ENCODE data around the gene SYNE4. TPM values are rescaled to one million over a fixed set of nuclear protein-coding genes. Genes with fewer than 3 reads are reported as not detected.

The SYNE4 gene
- total and polyA plus RNA-seq, 2 of the 13 experiments (the other 11 are each of a cell fraction or from before 2014, with no cell fraction given): 13.7 to 23.0 TPM

DNA sequence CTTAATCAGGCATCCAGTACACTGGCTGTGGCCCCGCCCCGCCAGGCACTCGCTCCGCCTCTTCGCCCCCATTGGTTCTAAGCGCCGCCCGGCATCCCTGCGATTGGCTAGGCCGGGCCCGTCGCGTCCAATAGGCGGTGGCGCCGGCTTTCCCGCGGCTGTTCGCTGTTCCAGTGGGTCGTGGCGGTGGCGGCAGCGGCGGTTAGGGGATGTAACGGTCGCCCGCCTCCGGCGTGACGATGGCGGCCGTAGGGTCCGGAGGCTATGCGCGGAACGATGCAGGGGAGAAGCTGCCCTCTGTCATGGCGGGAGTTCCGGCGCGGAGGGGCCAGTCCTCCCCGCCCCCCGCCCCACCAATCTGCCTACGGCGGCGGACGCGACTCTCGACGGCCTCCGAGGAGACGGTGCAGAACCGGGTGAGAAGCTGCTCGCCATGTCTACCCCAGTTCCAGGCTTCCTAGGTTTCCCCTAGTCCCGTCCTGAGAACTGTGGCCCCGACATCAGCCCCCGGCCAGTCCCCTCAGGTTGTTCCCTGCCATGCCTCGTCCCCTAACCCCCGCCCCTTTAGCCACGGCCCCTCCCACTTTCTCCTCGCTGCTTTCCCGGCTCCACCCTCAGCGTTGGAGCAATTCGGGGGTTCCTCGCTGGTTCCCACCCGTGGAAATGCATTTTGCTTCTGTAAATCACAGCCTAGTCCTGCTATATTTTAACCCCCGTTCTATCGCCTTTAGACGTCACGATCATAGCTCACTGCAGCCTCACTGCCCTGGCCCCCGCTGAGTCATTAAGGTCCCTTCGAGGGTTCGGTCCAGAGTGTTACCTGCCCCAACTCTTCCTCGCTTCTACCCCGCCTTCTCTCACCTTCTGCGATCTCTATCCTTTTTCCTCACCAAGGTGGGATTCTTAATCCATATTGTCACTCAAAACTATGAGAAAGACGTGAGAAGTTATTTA lies 46.4 kb upstream of the SYNE4 start, which contains the start of gene WDR62 (continued):
- TF ChIP-seq, protein P1, sequence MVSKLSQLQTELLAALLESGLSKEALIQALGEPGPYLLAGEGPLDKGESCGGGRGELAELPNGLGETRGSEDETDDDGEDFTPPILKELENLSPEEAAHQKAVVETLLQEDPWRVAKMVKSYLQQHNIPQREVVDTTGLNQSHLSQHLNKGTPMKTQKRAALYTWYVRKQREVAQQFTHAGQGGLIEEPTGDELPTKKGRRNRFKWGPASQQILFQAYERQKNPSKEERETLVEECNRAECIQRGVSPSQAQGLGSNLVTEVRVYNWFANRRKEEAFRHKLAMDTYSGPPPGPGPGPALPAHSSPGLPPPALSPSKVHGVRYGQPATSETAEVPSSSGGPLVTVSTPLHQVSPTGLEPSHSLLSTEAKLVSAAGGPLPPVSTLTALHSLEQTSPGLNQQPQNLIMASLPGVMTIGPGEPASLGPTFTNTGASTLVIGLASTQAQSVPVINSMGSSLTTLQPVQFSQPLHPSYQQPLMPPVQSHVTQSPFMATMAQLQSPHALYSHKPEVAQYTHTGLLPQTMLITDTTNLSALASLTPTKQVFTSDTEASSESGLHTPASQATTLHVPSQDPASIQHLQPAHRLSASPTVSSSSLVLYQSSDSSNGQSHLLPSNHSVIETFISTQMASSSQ (IDR thresholded peaks at IDR 0.05; ENCODE audit: low read depth): no peak
- TF ChIP-seq, protein P1 (CRISPR knock-in tag; IDR thresholded peaks at IDR 0.05; ENCODE audit: borderline replicate concordance): no peak
- peak; percentile 93 for TF ChIP-seq REL (CRISPR knock-in tag; conservative IDR thresholded peaks at IDR 0.05)
- TF ChIP-seq, protein P2, sequence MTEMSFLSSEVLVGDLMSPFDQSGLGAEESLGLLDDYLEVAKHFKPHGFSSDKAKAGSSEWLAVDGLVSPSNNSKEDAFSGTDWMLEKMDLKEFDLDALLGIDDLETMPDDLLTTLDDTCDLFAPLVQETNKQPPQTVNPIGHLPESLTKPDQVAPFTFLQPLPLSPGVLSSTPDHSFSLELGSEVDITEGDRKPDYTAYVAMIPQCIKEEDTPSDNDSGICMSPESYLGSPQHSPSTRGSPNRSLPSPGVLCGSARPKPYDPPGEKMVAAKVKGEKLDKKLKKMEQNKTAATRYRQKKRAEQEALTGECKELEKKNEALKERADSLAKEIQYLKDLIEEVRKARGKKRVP (CRISPR knock-in tag; IDR thresholded peaks at IDR 0.05): peak in 1 of 2 experiments; percentile 69; a peak in 2 of 4 replicates
- peak; percentile 95 for TF ChIP-seq NFYC (CRISPR knock-in tag; IDR thresholded peaks at IDR 0.05)
- TF ChIP-seq, protein P3, sequence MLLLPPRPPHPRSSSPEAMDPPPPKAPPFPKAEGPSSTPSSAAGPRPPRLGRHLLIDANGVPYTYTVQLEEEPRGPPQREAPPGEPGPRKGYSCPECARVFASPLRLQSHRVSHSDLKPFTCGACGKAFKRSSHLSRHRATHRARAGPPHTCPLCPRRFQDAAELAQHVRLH (CRISPR knock-in tag; IDR thresholded peaks at IDR 0.05; ENCODE audit: borderline replicate concordance, low read depth): no peak
- no peak for TF ChIP-seq ZBTB21 (CRISPR knock-in tag; IDR thresholded peaks at IDR 0.05)
- no peak for TF ChIP-seq SP5 (CRISPR knock-in tag; IDR thresholded peaks at IDR 0.05; ENCODE audit: borderline replicate concordance, low read depth)
- peak; percentile 74 for TF ChIP-seq YEATS4 (CRISPR knock-in tag; IDR thresholded peaks at IDR 0.05; ENCODE audit: borderline replicate concordance)
- TF ChIP-seq, protein P4, sequence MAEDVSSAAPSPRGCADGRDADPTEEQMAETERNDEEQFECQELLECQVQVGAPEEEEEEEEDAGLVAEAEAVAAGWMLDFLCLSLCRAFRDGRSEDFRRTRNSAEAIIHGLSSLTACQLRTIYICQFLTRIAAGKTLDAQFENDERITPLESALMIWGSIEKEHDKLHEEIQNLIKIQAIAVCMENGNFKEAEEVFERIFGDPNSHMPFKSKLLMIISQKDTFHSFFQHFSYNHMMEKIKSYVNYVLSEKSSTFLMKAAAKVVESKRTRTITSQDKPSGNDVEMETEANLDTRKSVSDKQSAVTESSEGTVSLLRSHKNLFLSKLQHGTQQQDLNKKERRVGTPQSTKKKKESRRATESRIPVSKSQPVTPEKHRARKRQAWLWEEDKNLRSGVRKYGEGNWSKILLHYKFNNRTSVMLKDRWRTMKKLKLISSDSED (CRISPR knock-in tag; IDR thresholded peaks at IDR 0.05): no peak
- no peak for TF ChIP-seq ELF4 (CRISPR knock-in tag; IDR thresholded peaks at IDR 0.05; ENCODE audit: borderline replicate concordance)
- no peak for TF ChIP-seq SMAD1 (CRISPR knock-in tag; IDR thresholded peaks at IDR 0.05; ENCODE audit: borderline replicate concordance, low read depth)
- no peak for TF ChIP-seq SOX6 (IDR thresholded peaks at IDR 0.05)
- no peak for TF ChIP-seq SOX6 (CRISPR knock-in tag; IDR thresholded peaks at IDR 0.05)
- TF ChIP-seq, protein P5, sequence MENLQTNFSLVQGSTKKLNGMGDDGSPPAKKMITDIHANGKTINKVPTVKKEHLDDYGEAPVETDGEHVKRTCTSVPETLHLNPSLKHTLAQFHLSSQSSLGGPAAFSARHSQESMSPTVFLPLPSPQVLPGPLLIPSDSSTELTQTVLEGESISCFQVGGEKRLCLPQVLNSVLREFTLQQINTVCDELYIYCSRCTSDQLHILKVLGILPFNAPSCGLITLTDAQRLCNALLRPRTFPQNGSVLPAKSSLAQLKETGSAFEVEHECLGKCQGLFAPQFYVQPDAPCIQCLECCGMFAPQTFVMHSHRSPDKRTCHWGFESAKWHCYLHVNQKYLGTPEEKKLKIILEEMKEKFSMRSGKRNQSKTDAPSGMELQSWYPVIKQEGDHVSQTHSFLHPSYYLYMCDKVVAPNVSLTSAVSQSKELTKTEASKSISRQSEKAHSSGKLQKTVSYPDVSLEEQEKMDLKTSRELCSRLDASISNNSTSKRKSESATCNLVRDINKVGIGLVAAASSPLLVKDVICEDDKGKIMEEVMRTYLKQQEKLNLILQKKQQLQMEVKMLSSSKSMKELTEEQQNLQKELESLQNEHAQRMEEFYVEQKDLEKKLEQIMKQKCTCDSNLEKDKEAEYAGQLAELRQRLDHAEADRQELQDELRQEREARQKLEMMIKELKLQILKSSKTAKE (CRISPR knock-in tag; IDR thresholded peaks at IDR 0.05; ENCODE audit: borderline replicate concordance): peak; percentile 37; the same call in 1 of the 2 replicates
- TF ChIP-seq ZNF484 (CRISPR knock-in tag; IDR thresholded peaks at IDR 0.05; ENCODE audit: borderline replicate concordance, low read depth): no peak
- TF ChIP-seq, protein P6, sequence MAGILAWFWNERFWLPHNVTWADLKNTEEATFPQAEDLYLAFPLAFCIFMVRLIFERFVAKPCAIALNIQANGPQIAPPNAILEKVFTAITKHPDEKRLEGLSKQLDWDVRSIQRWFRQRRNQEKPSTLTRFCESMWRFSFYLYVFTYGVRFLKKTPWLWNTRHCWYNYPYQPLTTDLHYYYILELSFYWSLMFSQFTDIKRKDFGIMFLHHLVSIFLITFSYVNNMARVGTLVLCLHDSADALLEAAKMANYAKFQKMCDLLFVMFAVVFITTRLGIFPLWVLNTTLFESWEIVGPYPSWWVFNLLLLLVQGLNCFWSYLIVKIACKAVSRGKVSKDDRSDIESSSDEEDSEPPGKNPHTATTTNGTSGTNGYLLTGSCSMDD (CRISPR knock-in tag; IDR thresholded peaks at IDR 0.05): no peak

Measured in HepG2 (cell line).